Right atrium auricular region (tissue), 2 donors: ENCODE results near the gene THRA. TPM values are rescaled to one million over a fixed set of nuclear protein-coding genes. Genes with fewer than 3 reads are reported as not detected.

Experiments
- DNase-seq: peaks from one replicate; pipeline ENCODE4 v3.0.0-alpha.2; 2019; ENCODE audit warnings: low spot score
- H3K27ac ChIP-seq, 2 donors: fragments of 200-600 bp; sonication (generic); 1 replicate in 1 of 2; 2 replicates in 1 of 2; pipeline ENCODE4 v1.5.1; 2016 to 2019
- H3K27me3 ChIP-seq, 2 donors: fragments of 200-600 bp; sonication (generic); one replicate each; pipeline versions ENCODE4 v1.5.1 to v1.6.0; 2017 to 2019
- H3K36me3 ChIP-seq: fragments of 200-600 bp; sonication (generic); one replicate; pipeline ENCODE4 v1.5.1; 2016
- H3K4me1 ChIP-seq, 2 donors: fragments of 200-600 bp; sonication (generic); one replicate each; pipeline versions ENCODE4 v1.5.1 to v1.6.0; 2017 to 2019
- H3K4me3 ChIP-seq, 2 donors: fragments of 200-600 bp; sonication (generic); 1 replicate in 1 of 2; 2 replicates in 1 of 2; pipeline ENCODE4 v1.5.1; 2017 to 2019; ENCODE audit warnings: mild to moderate bottlenecking in 1 of 2, moderate library complexity in 1 of 2
- H3K9me3 ChIP-seq, 2 donors: fragments of 200-600 bp; sonication (generic); one replicate each; pipeline ENCODE4 v1.5.1; 2019
- total RNA-seq, 2 donors: library from RNA; depleted of rRNA; stranded (reverse); fragments of >200 nt; gene quantifications; one replicate each; pipeline ENCODE4 v1.1.0, GENCODE V29; 2016
- TF ChIP-seq, protein P1 (sequence below), 2 donors: fragments of 200-600 bp; sonication (generic); IDR thresholded peaks; one replicate each; pipeline ENCODE4 v1.5.1; 2019; ENCODE audit warnings: antibody characterized with exemption in 2 of 2

THRA gene
- total RNA-seq, 2 donors from 2014 or later = 60.3 to 69.0 TPM

GRCh38 chr17:40060887-40061608 lies 1.7 kb upstream of the THRA start:
- Histone ChIP-seq H3K27ac (no peak overlapping the region), H3K27me3 (no peaks in the 10 kb centered on the region), H3K4me1 (peaks cover 0 to 46% of the 10 kb centered on the region in 2 donors), H3K36me3 (no peaks in the 10 kb centered on the region), H3K4me3 (no peak overlapping the region), H3K9me3 (no peaks in the 10 kb centered on the region)
- TF ChIP-seq, protein P1, sequence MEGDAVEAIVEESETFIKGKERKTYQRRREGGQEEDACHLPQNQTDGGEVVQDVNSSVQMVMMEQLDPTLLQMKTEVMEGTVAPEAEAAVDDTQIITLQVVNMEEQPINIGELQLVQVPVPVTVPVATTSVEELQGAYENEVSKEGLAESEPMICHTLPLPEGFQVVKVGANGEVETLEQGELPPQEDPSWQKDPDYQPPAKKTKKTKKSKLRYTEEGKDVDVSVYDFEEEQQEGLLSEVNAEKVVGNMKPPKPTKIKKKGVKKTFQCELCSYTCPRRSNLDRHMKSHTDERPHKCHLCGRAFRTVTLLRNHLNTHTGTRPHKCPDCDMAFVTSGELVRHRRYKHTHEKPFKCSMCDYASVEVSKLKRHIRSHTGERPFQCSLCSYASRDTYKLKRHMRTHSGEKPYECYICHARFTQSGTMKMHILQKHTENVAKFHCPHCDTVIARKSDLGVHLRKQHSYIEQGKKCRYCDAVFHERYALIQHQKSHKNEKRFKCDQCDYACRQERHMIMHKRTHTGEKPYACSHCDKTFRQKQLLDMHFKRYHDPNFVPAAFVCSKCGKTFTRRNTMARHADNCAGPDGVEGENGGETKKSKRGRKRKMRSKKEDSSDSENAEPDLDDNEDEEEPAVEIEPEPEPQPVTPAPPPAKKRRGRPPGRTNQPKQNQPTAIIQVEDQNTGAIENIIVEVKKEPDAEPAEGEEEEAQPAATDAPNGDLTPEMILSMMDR (IDR thresholded peaks at IDR 0.05) = no peak
- DNase-seq = no peak

- Histone ChIP-seq H3K27ac (peak overlapping the region; percentile 68 to 98), H3K4me3 (no peak overlapping the region), H3K4me1 (peaks cover 0 to 49% of the 10 kb centered on the region in 2 donors), H3K27me3 (no peaks in the 10 kb centered on the region), H3K9me3 (no peaks in the 10 kb centered on the region), H3K36me3 (no peaks in the 10 kb centered on the region)
- no peak for DNase-seq
- TF ChIP-seq, protein P1 (IDR thresholded peaks at IDR 0.05) = no peak
Measured at GRCh38 chr17:40061609-40062038, 1.1 kb upstream of the THRA start.

GRCh38 chr17:40063187-40063771 lies 514 bp downstream of the THRA start:
- Histone ChIP-seq H3K4me1 (peaks cover 0 to 57% of the 10 kb centered on the region in 2 donors), H3K9me3 (no peaks in the 10 kb centered on the region), H3K4me3 (peak overlapping the region; percentile 88 to 100), H3K27me3 (no peaks in the 10 kb centered on the region), H3K27ac (peak overlapping the region; percentile 95 to 98), H3K36me3 (no peaks in the 10 kb centered on the region)
- TF ChIP-seq, protein P1 (IDR thresholded peaks at IDR 0.05) = peak in 1 of 2 donors; percentile 25
- no peak for DNase-seq

GRCh38 chr17:40063901-40064531 lies 1.3 kb downstream of the THRA start:
- Histone ChIP-seq H3K4me1 (peaks cover 0 to 57% of the 10 kb centered on the region in 2 donors), H3K36me3 (no peaks in the 10 kb centered on the region), H3K4me3 (peak overlapping the region; percentile 88 to 100), H3K27ac (peak overlapping the region; percentile 95 to 98), H3K27me3 (no peaks in the 10 kb centered on the region), H3K9me3 (no peaks in the 10 kb centered on the region)
- DNase-seq = no peak
- TF ChIP-seq, protein P1 (IDR thresholded peaks at IDR 0.05) = no peak

- Histone ChIP-seq H3K27ac (peak overlapping the region; percentile 95 to 98), H3K27me3 (no peaks in the 10 kb centered on the region), H3K36me3 (no peaks in the 10 kb centered on the region), H3K4me1 (peaks cover 0 to 68% of the 10 kb centered on the region in 2 donors), H3K4me3 (peak overlapping the region; percentile 10 to 100), H3K9me3 (no peaks in the 10 kb centered on the region)
- TF ChIP-seq, protein P1 (IDR thresholded peaks at IDR 0.05) = no peak
- no peak for DNase-seq
Measured at GRCh38 chr17:40064971-40065768, 2.4 kb downstream of the THRA start.
